ENCODE measurements around the gene ARHGAP15. TPM values are rescaled to one million over a fixed set of nuclear protein-coding genes. Genes with fewer than 3 reads are reported as not detected.
"Not testable (repeated sequence)": the region's sequence is repeated elsewhere in the genome, so short reads cannot be mapped to it uniquely, and the experiment has no call there.

ARHGAP15 gene
- total and polyA plus RNA-seq, 5 donors from 2014 or later = 242 to 285 (median 260) TPM

DNA sequence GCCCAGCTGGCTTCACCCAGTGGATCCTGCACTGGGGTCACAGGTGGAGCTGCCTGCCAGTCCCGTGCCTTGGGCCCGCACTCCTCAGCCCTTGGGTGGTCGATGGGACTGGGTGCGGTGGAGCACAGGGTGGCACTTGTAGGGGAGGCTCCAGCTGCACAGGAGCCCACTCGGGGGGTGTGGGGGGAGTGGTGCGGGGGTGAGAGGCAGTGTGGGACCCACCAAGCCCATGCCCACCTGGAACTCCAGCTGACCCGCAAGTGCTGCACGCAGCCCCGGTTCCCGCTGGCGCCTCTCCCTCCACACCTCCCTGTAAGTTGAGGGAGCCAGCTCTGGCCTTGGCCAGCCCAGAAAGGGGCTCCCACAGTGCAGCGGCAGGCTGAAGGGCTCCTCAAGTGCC lies 39.7 kb upstream of the ARHGAP15 start:
- not testable (repeated sequence) for DNase-seq; H3K9me3 Mint-ChIP-seq; H3K27me3 ChIP-seq (ENCODE audit: control insufficient read depth, insufficient read depth, low read length); H3K36me3 Mint-ChIP-seq; H3K4me3 Mint-ChIP-seq; H3K9me3 ChIP-seq (ENCODE audit: control insufficient read depth in 2 of 2, low read length in 2 of 2); H3K27ac ChIP-seq (ENCODE audit: insufficient read depth, low read length, poor library complexity, severe bottlenecking); H3K27ac Mint-ChIP-seq; H3K4me3 ChIP-seq (ENCODE audit: low read depth, low read length); H3K36me3 ChIP-seq (ENCODE audit: control insufficient read depth, insufficient read depth, low read length); H3K27me3 Mint-ChIP-seq; ATAC-seq (ENCODE audit: low read depth in 2 of 2)
- peaks cover 13% of the 10 kb centered on the region for H3K4me1 ChIP-seq (ENCODE audit: control insufficient read depth, insufficient read depth, low read length, poor library complexity, severe bottlenecking)
- peaks cover 6 to 19% (median 15%) of the 10 kb centered on the region in 4 donors for H3K4me1 Mint-ChIP-seq

DNA sequence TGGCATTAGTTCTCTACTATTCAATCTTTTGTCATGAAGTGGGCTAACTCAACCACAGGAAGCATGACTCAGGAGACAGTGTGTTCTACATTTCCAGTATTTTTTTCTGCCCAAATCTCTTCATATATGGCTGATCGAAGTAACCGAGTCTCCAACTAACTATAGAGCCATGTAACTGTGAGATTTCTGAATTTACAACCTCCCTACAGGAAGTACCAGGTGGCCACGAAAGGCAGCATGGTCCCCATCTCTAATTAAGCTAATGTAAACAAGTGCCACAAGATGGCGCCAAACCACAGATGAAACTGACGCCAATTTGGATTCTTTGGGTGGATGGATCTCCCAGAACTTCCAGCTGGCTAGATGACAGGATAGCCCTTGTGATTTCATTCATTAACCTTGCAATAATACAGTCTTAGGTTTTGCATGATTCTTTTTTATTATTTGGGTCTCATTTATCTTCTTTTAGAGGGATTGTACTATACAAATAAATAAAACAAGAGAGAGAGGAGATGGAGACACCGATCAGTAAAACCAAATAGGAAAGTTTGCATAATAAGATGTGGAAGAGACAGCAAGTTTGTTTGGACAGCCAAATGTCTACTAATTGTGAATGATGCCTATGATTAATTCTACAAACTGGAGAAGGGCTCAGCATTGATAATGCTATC lies 18.3 kb upstream of the ARHGAP15 start:
- Mint-ChIP-seq H3K27me3 (no peaks in the 10 kb centered on the region), H3K36me3 (no peaks in the 10 kb centered on the region), H3K27ac (peak overlapping the region; percentile 26 to 70 (median 39)), H3K4me1 (peaks cover 5 to 28% (median 19%) of the 10 kb centered on the region in 4 donors), H3K4me3 (no peak overlapping the region), H3K9me3 (peaks cover 0 to 2% (median 0%) of the 10 kb centered on the region in 7 donors)
- Histone ChIP-seq H3K4me1 (ENCODE audit: control insufficient read depth, insufficient read depth, low read length, poor library complexity, severe bottlenecking) (peaks cover 9% of the 10 kb centered on the region), H3K27me3 (ENCODE audit: control insufficient read depth, insufficient read depth, low read length) (no peaks in the 10 kb centered on the region), H3K27ac (ENCODE audit: insufficient read depth, low read length, poor library complexity, severe bottlenecking) (no peak overlapping the region), H3K36me3 (ENCODE audit: control insufficient read depth, insufficient read depth, low read length) (no peaks in the 10 kb centered on the region), H3K4me3 (ENCODE audit: low read depth, low read length) (peak overlapping the region; percentile 51), H3K9me3 (ENCODE audit: control insufficient read depth in 2 of 2, low read length in 2 of 2) (no peaks in the 10 kb centered on the region)
- ATAC-seq (ENCODE audit: low read depth in 2 of 2) (peak; percentile 78 to 87), DNase-seq (peak; percentile 49 to 84 (median 68))

DNA sequence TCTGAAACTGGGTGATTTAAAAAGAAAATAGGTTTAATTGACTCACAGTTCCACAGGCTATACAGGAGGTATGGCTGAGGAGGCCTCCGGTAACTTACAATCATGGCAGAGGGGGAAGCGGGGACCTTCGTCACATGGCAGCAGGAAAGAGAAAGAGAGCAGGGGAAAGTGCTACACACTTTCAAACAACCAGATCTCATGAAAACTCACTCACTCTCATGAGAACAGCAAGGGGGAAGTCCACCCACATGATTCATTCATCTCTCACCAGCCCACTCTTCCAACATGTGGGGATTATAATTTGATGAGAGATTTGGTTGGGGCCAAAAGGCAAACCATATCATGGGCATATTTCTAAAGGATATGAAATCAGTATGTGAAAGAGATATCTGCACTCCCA lies 12.0 kb upstream of the ARHGAP15 start:
- Mint-ChIP-seq H3K27ac (no peak overlapping the region), H3K4me3 (no peak overlapping the region), H3K4me1 (peaks cover 5 to 19% (median 14%) of the 10 kb centered on the region in 4 donors), H3K27me3 (no peaks in the 10 kb centered on the region), H3K36me3 (peaks cover 3% of the 10 kb centered on the region), H3K9me3 (peaks cover 0 to 5% (median 3%) of the 10 kb centered on the region in 7 donors)
- Histone ChIP-seq H3K4me1 (ENCODE audit: control insufficient read depth, insufficient read depth, low read length, poor library complexity, severe bottlenecking) (no peaks in the 10 kb centered on the region), H3K27me3 (ENCODE audit: control insufficient read depth, insufficient read depth, low read length) (no peaks in the 10 kb centered on the region), H3K27ac (ENCODE audit: insufficient read depth, low read length, poor library complexity, severe bottlenecking) (no peak overlapping the region), H3K9me3 (ENCODE audit: control insufficient read depth in 2 of 2, low read length in 2 of 2) (no peaks in the 10 kb centered on the region), H3K36me3 (ENCODE audit: control insufficient read depth, insufficient read depth, low read length) (no peaks in the 10 kb centered on the region), H3K4me3 (ENCODE audit: low read depth, low read length) (no peak overlapping the region)
- ATAC-seq (ENCODE audit: low read depth in 2 of 2) = no peak
- DNase-seq = no peak

DNA sequence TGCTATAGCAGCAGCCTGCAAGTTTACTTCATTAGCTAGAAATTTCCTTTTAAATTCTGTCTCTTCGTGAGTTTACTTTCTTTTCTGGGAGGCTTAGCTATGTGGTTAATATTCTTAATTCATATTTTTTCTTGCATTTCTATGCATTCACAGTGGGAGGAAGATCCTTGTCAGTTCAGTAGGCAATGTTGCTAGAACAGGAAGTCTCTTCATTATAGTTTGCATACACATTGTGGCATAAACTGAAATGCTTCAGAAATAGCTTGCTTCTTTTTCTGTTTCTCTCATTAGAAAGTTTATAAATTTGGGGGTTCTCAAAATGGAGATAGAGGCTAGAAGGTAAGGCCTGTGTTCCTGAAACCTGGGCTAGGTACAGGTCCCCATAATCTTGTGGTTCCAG lies 8.1 kb upstream of the ARHGAP15 start:
- no peaks in the 10 kb centered on the region for H3K9me3 ChIP-seq (ENCODE audit: control insufficient read depth in 2 of 2, low read length in 2 of 2)
- H3K27me3 ChIP-seq (ENCODE audit: control insufficient read depth, insufficient read depth, low read length) = no peaks in the 10 kb centered on the region
- ATAC-seq (ENCODE audit: low read depth in 2 of 2) (peak in 1 of 2 donors; percentile 57), DNase-seq (no peak)
- peak overlapping the region in 2 of 4 donors; percentile 62 to 65 for H3K4me3 Mint-ChIP-seq
- H3K36me3 Mint-ChIP-seq = peaks cover 3% of the 10 kb centered on the region
- peak overlapping the region in 2 of 3 donors; percentile 83 to 84 for H3K27ac Mint-ChIP-seq
- H3K27me3 Mint-ChIP-seq = no peaks in the 10 kb centered on the region
- no peak overlapping the region for H3K27ac ChIP-seq (ENCODE audit: insufficient read depth, low read length, poor library complexity, severe bottlenecking)
- peaks cover 23% of the 10 kb centered on the region for H3K4me1 ChIP-seq (ENCODE audit: control insufficient read depth, insufficient read depth, low read length, poor library complexity, severe bottlenecking)
- no peak overlapping the region for H3K4me3 ChIP-seq (ENCODE audit: low read depth, low read length)
- peaks cover 0 to 5% (median 3%) of the 10 kb centered on the region in 7 donors for H3K9me3 Mint-ChIP-seq
- H3K4me1 Mint-ChIP-seq = peaks cover 0 to 15% (median 6%) of the 10 kb centered on the region in 4 donors
- no peaks in the 10 kb centered on the region for H3K36me3 ChIP-seq (ENCODE audit: control insufficient read depth, insufficient read depth, low read length)

DNA sequence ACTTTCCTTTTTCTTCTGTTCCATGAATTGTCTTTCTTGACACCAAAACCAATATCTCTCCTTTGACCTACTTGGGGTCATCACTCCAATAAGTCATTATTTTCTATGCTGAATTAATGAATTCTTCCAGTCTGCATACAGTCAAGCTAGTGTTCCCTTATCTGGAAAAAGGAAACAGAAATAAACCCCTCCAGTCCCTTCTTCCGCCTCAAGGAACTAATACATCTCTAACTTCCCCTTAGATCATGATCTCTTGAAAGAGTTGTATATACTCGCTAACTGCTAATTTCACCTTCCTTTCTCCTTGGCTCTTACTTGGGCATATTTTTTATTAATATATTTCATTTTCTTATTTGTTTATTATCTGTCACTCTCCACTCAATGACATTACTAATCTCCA lies 7.3 kb upstream of the ARHGAP15 start:
- Histone ChIP-seq H3K4me1 (ENCODE audit: control insufficient read depth, insufficient read depth, low read length, poor library complexity, severe bottlenecking) (peaks cover 32% of the 10 kb centered on the region), H3K27ac (ENCODE audit: insufficient read depth, low read length, poor library complexity, severe bottlenecking) (no peak overlapping the region), H3K36me3 (ENCODE audit: control insufficient read depth, insufficient read depth, low read length) (no peaks in the 10 kb centered on the region), H3K27me3 (ENCODE audit: control insufficient read depth, insufficient read depth, low read length) (no peaks in the 10 kb centered on the region), H3K9me3 (ENCODE audit: control insufficient read depth in 2 of 2, low read length in 2 of 2) (no peaks in the 10 kb centered on the region), H3K4me3 (ENCODE audit: low read depth, low read length) (no peak overlapping the region)
- peaks cover 0 to 19% (median 7%) of the 10 kb centered on the region in 4 donors for H3K4me1 Mint-ChIP-seq
- ATAC-seq (ENCODE audit: low read depth in 2 of 2) = no peak
- no peak overlapping the region for H3K27ac Mint-ChIP-seq
- H3K4me3 Mint-ChIP-seq = no peak overlapping the region
- no peaks in the 10 kb centered on the region for H3K27me3 Mint-ChIP-seq
- peaks cover 0 to 3% (median 0%) of the 10 kb centered on the region in 7 donors for H3K9me3 Mint-ChIP-seq
- DNase-seq = no peak
- H3K36me3 Mint-ChIP-seq = peaks cover 3% of the 10 kb centered on the region

DNA sequence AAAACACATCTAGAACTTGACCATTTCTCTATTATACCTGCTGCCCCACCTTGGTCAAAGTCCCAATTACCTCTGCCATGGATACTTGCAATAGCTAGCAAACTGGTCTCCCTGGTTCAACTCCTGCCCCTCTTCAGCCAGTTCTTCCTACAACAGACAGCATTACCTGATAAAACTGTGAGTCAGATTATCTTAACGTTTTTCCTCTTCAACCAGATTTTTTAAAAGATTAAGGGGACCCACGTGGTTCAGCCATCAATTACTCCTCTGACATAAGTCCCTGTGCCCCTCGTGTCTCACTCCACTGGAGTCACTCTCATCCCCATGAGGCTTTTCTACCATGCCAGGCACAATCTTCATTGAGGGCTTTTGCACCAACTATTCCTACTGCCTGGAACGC lies 5.3 kb upstream of the ARHGAP15 start:
- H3K4me3 ChIP-seq (ENCODE audit: low read depth, low read length) = no peak overlapping the region

DNA sequence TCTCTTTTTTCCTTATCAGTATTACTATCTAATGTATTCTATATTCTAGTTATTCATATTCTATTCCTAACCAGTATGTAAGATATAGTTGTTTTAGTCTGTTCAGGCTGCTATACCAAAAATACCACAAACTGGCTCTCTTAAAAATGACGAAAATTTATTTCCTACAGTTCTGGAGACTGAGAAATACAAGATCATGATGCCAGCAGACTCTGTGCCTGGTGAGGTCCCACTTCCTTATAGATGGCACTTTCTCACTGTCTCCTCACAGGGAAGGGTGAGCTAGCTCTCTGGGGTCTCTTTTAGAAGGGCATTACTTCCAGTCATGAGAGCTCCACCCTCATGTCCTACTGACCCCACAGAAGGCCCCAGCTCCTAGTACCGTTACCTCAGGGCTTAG lies 4.8 kb upstream of the ARHGAP15 start:
- peak overlapping the region; percentile 95 for H3K27ac ChIP-seq (ENCODE audit: insufficient read depth, low read length, poor library complexity, severe bottlenecking)
- H3K36me3 Mint-ChIP-seq = no peaks in the 10 kb centered on the region
- ATAC-seq (ENCODE audit: low read depth in 2 of 2) (no peak), DNase-seq (no peak)
- H3K27me3 ChIP-seq (ENCODE audit: control insufficient read depth, insufficient read depth, low read length) = no peaks in the 10 kb centered on the region
- H3K4me3 ChIP-seq (ENCODE audit: low read depth, low read length) = no peak overlapping the region
- H3K9me3 Mint-ChIP-seq = no peaks in the 10 kb centered on the region
- no peaks in the 10 kb centered on the region for H3K9me3 ChIP-seq (ENCODE audit: control insufficient read depth in 2 of 2, low read length in 2 of 2)
- H3K36me3 ChIP-seq (ENCODE audit: control insufficient read depth, insufficient read depth, low read length) = no peaks in the 10 kb centered on the region
- peaks cover 0 to 29% (median 14%) of the 10 kb centered on the region in 4 donors for H3K4me1 Mint-ChIP-seq
- no peak overlapping the region for H3K27ac Mint-ChIP-seq
- H3K4me3 Mint-ChIP-seq = peak overlapping the region in 2 of 4 donors; percentile 67 to 74
- no peaks in the 10 kb centered on the region for H3K27me3 Mint-ChIP-seq
- peaks cover 51% of the 10 kb centered on the region for H3K4me1 ChIP-seq (ENCODE audit: control insufficient read depth, insufficient read depth, low read length, poor library complexity, severe bottlenecking)

More for the DNA sequence above, 5.3 kb upstream of the ARHGAP15 start:
- Histone ChIP-seq H3K27ac (ENCODE audit: insufficient read depth, low read length, poor library complexity, severe bottlenecking) (no peak overlapping the region), H3K27me3 (ENCODE audit: control insufficient read depth, insufficient read depth, low read length) (no peaks in the 10 kb centered on the region), H3K9me3 (ENCODE audit: control insufficient read depth in 2 of 2, low read length in 2 of 2) (no peaks in the 10 kb centered on the region), H3K4me1 (ENCODE audit: control insufficient read depth, insufficient read depth, low read length, poor library complexity, severe bottlenecking) (peaks cover 51% of the 10 kb centered on the region), H3K36me3 (ENCODE audit: control insufficient read depth, insufficient read depth, low read length) (no peaks in the 10 kb centered on the region)
- Mint-ChIP-seq H3K27me3 (no peaks in the 10 kb centered on the region), H3K27ac (no peak overlapping the region), H3K4me3 (no peak overlapping the region), H3K9me3 (no peaks in the 10 kb centered on the region), H3K36me3 (no peaks in the 10 kb centered on the region), H3K4me1 (peaks cover 0 to 32% (median 12%) of the 10 kb centered on the region in 4 donors)
- no peak for DNase-seq
- ATAC-seq (ENCODE audit: low read depth in 2 of 2) = no peak

DNA sequence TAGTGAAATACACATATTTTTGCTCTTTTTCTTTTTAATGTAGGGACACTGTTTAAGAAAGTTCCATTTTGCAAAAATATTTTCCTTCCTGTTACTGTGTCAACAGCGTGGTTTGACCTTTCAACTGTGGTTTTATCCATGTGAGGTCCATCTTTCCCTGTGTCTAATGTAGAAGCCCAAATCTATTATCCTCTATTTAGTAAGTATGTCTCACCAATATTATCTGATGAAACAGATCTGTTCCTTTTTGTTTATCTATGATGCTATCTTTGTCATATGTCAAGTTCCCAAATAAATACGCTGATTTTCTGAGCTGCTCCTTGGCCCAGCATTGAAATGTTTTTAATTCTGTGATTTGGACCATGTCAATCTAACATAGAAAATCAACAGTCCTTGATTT lies 3.5 kb upstream of the ARHGAP15 start:
- Mint-ChIP-seq H3K9me3 (no peaks in the 10 kb centered on the region), H3K4me1 (peaks cover 0 to 29% (median 14%) of the 10 kb centered on the region in 4 donors), H3K4me3 (peak overlapping the region in 2 of 4 donors; percentile 13 to 19), H3K27me3 (no peaks in the 10 kb centered on the region), H3K27ac (peak overlapping the region in 2 of 3 donors; percentile 43 to 95), H3K36me3 (no peaks in the 10 kb centered on the region)
- no peak for DNase-seq
- Histone ChIP-seq H3K27ac (ENCODE audit: insufficient read depth, low read length, poor library complexity, severe bottlenecking) (peak overlapping the region; percentile 95), H3K4me3 (ENCODE audit: low read depth, low read length) (peak overlapping the region; percentile 37), H3K36me3 (ENCODE audit: control insufficient read depth, insufficient read depth, low read length) (no peaks in the 10 kb centered on the region), H3K4me1 (ENCODE audit: control insufficient read depth, insufficient read depth, low read length, poor library complexity, severe bottlenecking) (peaks cover 57% of the 10 kb centered on the region), H3K9me3 (ENCODE audit: control insufficient read depth in 2 of 2, low read length in 2 of 2) (no peaks in the 10 kb centered on the region), H3K27me3 (ENCODE audit: control insufficient read depth, insufficient read depth, low read length) (no peaks in the 10 kb centered on the region)
- no peak for ATAC-seq (ENCODE audit: low read depth in 2 of 2)

Data from CD4-positive, CD25-positive, alpha-beta regulatory T cell (primary cell).